ENCODE measurements around the gene VRTN. TPM values are rescaled to one million over a fixed set of nuclear protein-coding genes. Genes with fewer than 3 reads are reported as not detected.
"Not testable (repeated sequence)": the region's sequence is repeated elsewhere in the genome, so short reads cannot be mapped to it uniquely, and the experiment has no call there.

The VRTN gene
- total RNA-seq, 2 experiments from 2014 or later = not detected

- CTCF ChIA-PET = no interaction called here
These were observed 34.0 kb downstream of the VRTN start for GRCh38 chr14:74382231-74382630.

GRCh38 chr14:74389980-74390379 lies 41.7 kb downstream of the VRTN start:
- CTCF ChIA-PET = no interaction called here

More at GRCh38 chr14:74382231-74382630, 34.0 kb downstream of the VRTN start:
- H3K36me3 Mint-ChIP-seq (ENCODE audit: low read depth) = no peaks in the 10 kb centered on the region
- intact Hi-C loops (cut with DNase I, micrococcal nuclease) = no loop called here
- H3K9me3 Mint-ChIP-seq = no peaks in the 10 kb centered on the region
- H3K27me3 Mint-ChIP-seq = no peaks in the 10 kb centered on the region
- no peaks in the 10 kb centered on the region for H3K4me1 ChIP-seq (ENCODE audit: insufficient read depth, low read length)
- ATAC-seq (ENCODE audit: poor library complexity) (no peak), DNase-seq (no peak)
- TF ChIP-seq CTCF (IDR thresholded peaks at IDR 0.05) = no peak
- no peak overlapping the region for H3K4me3 ChIP-seq (ENCODE audit: low read length)
- no peak overlapping the region for H3K4me3 Mint-ChIP-seq
- H3K27ac ChIP-seq (ENCODE audit: low read depth in 1 of 2, low read length in 2 of 2) = no peak overlapping the region
- no peaks in the 10 kb centered on the region for H3K27me3 ChIP-seq (ENCODE audit: control insufficient read depth in 1 of 2, insufficient read depth in 2 of 2, low read length in 2 of 2)
- POLR2A ChIA-PET = no interaction called here
- H3K9me3 ChIP-seq (ENCODE audit: control insufficient read depth in 1 of 2, insufficient read depth in 1 of 2, low read length in 2 of 2) = no peaks in the 10 kb centered on the region
- H3K27ac Mint-ChIP-seq = no peak overlapping the region
- H3K4me1 Mint-ChIP-seq (ENCODE audit: low read depth) = no peaks in the 10 kb centered on the region
- no peaks in the 10 kb centered on the region for H3K36me3 ChIP-seq (ENCODE audit: insufficient read depth, low read length)

GRCh38 chr14:74390505-74390904 lies 42.2 kb downstream of the VRTN start:
- H3K36me3 ChIP-seq (ENCODE audit: insufficient read depth, low read length); H3K36me3 Mint-ChIP-seq (ENCODE audit: low read depth); H3K4me1 Mint-ChIP-seq (ENCODE audit: low read depth); H3K9me3 ChIP-seq (ENCODE audit: control insufficient read depth in 1 of 2, insufficient read depth in 1 of 2, low read length in 2 of 2); POLR2A ChIA-PET; CTCF ChIA-PET; H3K4me1 ChIP-seq (ENCODE audit: insufficient read depth, low read length); H3K27me3 ChIP-seq (ENCODE audit: control insufficient read depth in 1 of 2, insufficient read depth in 2 of 2, low read length in 2 of 2); DNase-seq; ATAC-seq (ENCODE audit: poor library complexity); H3K9me3 Mint-ChIP-seq; H3K27ac ChIP-seq (ENCODE audit: low read depth in 1 of 2, low read length in 2 of 2); H3K4me3 Mint-ChIP-seq; H3K27ac Mint-ChIP-seq; H3K4me3 ChIP-seq (ENCODE audit: low read length); intact Hi-C loops (cut with DNase I, micrococcal nuclease): not testable (repeated sequence)
- peaks cover 12% of the 10 kb centered on the region for H3K27me3 Mint-ChIP-seq

More at GRCh38 chr14:74389980-74390379, 41.7 kb downstream of the VRTN start:
- Mint-ChIP-seq H3K4me3 (no peak overlapping the region), H3K27ac (no peak overlapping the region), H3K9me3 (no peaks in the 10 kb centered on the region), H3K27me3 (peaks cover 12% of the 10 kb centered on the region), H3K4me1 (ENCODE audit: low read depth) (no peaks in the 10 kb centered on the region), H3K36me3 (ENCODE audit: low read depth) (no peaks in the 10 kb centered on the region)
- no peaks in the 10 kb centered on the region for H3K36me3 ChIP-seq (ENCODE audit: insufficient read depth, low read length)
- POLR2A ChIA-PET = no interaction called here
- no peak for ATAC-seq (ENCODE audit: poor library complexity)
- DNase-seq = no peak
- no peaks in the 10 kb centered on the region for H3K4me1 ChIP-seq (ENCODE audit: insufficient read depth, low read length)
- H3K27ac ChIP-seq (ENCODE audit: low read depth in 1 of 2, low read length in 2 of 2) = no peak overlapping the region
- H3K27me3 ChIP-seq (ENCODE audit: control insufficient read depth in 1 of 2, insufficient read depth in 2 of 2, low read length in 2 of 2) = no peaks in the 10 kb centered on the region
- intact Hi-C loops (cut with DNase I, micrococcal nuclease) = no loop called here
- no peak overlapping the region for H3K4me3 ChIP-seq (ENCODE audit: low read length)
- TF ChIP-seq CTCF (IDR thresholded peaks at IDR 0.05) = no peak
- no peaks in the 10 kb centered on the region for H3K9me3 ChIP-seq (ENCODE audit: control insufficient read depth in 1 of 2, insufficient read depth in 1 of 2, low read length in 2 of 2)

- no peaks in the 10 kb centered on the region for H3K36me3 Mint-ChIP-seq (ENCODE audit: low read depth)
- H3K27ac Mint-ChIP-seq = no peak overlapping the region
These were observed 43.2 kb downstream of the VRTN start for GRCh38 chr14:74391479-74391878.

More at GRCh38 chr14:74391479-74391878, 43.2 kb downstream of the VRTN start:
- Histone ChIP-seq H3K36me3 (ENCODE audit: insufficient read depth, low read length) (no peaks in the 10 kb centered on the region), H3K27ac (ENCODE audit: low read depth in 1 of 2, low read length in 2 of 2) (no peak overlapping the region), H3K27me3 (ENCODE audit: control insufficient read depth in 1 of 2, insufficient read depth in 2 of 2, low read length in 2 of 2) (no peaks in the 10 kb centered on the region), H3K4me3 (ENCODE audit: low read length) (no peak overlapping the region), H3K9me3 (ENCODE audit: control insufficient read depth in 1 of 2, insufficient read depth in 1 of 2, low read length in 2 of 2) (no peaks in the 10 kb centered on the region), H3K4me1 (ENCODE audit: insufficient read depth, low read length) (no peaks in the 10 kb centered on the region)
- intact Hi-C loops (cut with DNase I, micrococcal nuclease) = no loop called here
- ChIA-PET CTCF (no interaction called here), POLR2A (no interaction called here)
- H3K27me3 Mint-ChIP-seq = peaks cover 12% of the 10 kb centered on the region
- ATAC-seq (ENCODE audit: poor library complexity) (no peak), DNase-seq (no peak)
- no peaks in the 10 kb centered on the region for H3K9me3 Mint-ChIP-seq
- TF ChIP-seq CTCF (IDR thresholded peaks at IDR 0.05) = no peak
- no peaks in the 10 kb centered on the region for H3K4me1 Mint-ChIP-seq (ENCODE audit: low read depth)
- no peak overlapping the region for H3K4me3 Mint-ChIP-seq

All from CD4-positive, alpha-beta T cell (primary cell).